OCI-LY3 (cell line): ENCODE results near the gene WWTR1.

ENCODE experiments used
- H2AFZ ChIP-seq: fragments of 200-600, 300-600 bp; shearing (Covaris generic); 2 replicates; pipeline ENCODE4 v1.6.0; 2014; ENCODE audit warnings: antibody characterized with exemption, low read depth, low read length
- H3K27ac ChIP-seq: fragments of 200-600, 300-600 bp; sonication (generic); 2 replicates; pipeline ENCODE4 v1.5.1; 2014; ENCODE audit warnings: mild to moderate bottlenecking, low read length, moderate library complexity, mixed read lengths
- H3K27me3 ChIP-seq: fragments of 200-600, 300-600 bp; sonication (generic); 2 replicates; pipeline ENCODE4 v1.6.1; 2014; ENCODE audit warnings: low read depth, low read length, mixed read lengths
- H3K36me3 ChIP-seq: fragments of 200-600, 300-600 bp; sonication (generic); replicated peaks from 2 replicates; pipeline ENCODE3; 2014; ENCODE audit warnings: low read depth, low read length, mixed read lengths
- H3K4me1 ChIP-seq: fragments of 300-600, 200-600 bp; sonication (generic); 2 replicates; pipeline ENCODE4 v1.6.1; 2014; ENCODE audit warnings: low read length, mixed read lengths
- H3K4me2 ChIP-seq: fragments of 200-600, 300-600 bp; sonication (generic); 2 replicates; pipeline ENCODE4 v1.6.1; 2014; ENCODE audit warnings: low read length, mixed read lengths
- H3K4me3 ChIP-seq: fragments of 300-600, 200-600 bp; sonication (generic); 2 replicates; pipeline ENCODE4 v1.5.1; 2014; ENCODE audit warnings: antibody characterized with exemption, mild to moderate bottlenecking, low read length, moderate library complexity
- H3K79me2 ChIP-seq: fragments of 300-600, 200-600 bp; shearing (Covaris generic); 2 replicates; pipeline ENCODE4 v1.6.1; 2014; ENCODE audit warnings: mild to moderate bottlenecking, low read length, mixed read lengths
- H3K9ac ChIP-seq: fragments of 300-600, 200-600 bp; shearing (Covaris generic); 2 replicates; pipeline ENCODE4 v1.6.0; 2014; ENCODE audit warnings: mild to moderate bottlenecking, low read length, moderate library complexity
- H3K9me3 ChIP-seq: fragments of 200-600, 300-600 bp; shearing (Covaris generic); 2 replicates; pipeline ENCODE4 v1.6.1; 2014; ENCODE audit warnings: low read length, mixed read lengths; ENCODE audit not compliant: insufficient read depth
- H4K20me1 ChIP-seq: fragments of 200-600, 300-600 bp; sonication (generic); 2 replicates; pipeline ENCODE4 v1.6.1; 2016; ENCODE audit warnings: low read length, mixed read lengths; ENCODE audit not compliant: insufficient read depth
- CTCF ChIP-seq: fragments of 200-600, 300-600 bp; sonication (generic); IDR thresholded peaks from 2 replicates; pipeline ENCODE4 v1.5.1; 2014; ENCODE audit warnings: antibody characterized with exemption, low read length, low read depth
- EZH2phosphoT487 ChIP-seq: fragments of 200-600 bp; shearing (Covaris generic); IDR thresholded peaks from 2 replicates; pipeline ENCODE4 v1.6.1; 2018; ENCODE audit warnings: antibody characterized with exemption, mixed run types, low read depth

WWTR1 gene

GRCh38 chr3:149560001-149560400 lies 97.8 kb downstream of the WWTR1 start:
- Histone ChIP-seq H3K4me1 (no peaks in the 10 kb centered on the region), H3K9me3 (no peaks in the 10 kb centered on the region), H3K36me3 (no peaks in the 10 kb centered on the region), H3K79me2 (no peaks in the 10 kb centered on the region), H4K20me1 (no peaks in the 10 kb centered on the region), H3K4me2 (no peak overlapping the region), H3K9ac (no peak overlapping the region), H3K4me3 (no peak overlapping the region), H3K27me3 (no peaks in the 10 kb centered on the region), H3K27ac (no peak overlapping the region), H2AFZ (no peak overlapping the region)
- TF ChIP-seq EZH2phosphoT487 (no peak), CTCF (no peak)

- Histone ChIP-seq H3K79me2 (no peaks in the 10 kb centered on the region), H3K4me2 (no peak overlapping the region), H3K9me3 (no peaks in the 10 kb centered on the region), H3K27ac (no peak overlapping the region), H4K20me1 (no peaks in the 10 kb centered on the region), H3K4me1 (no peaks in the 10 kb centered on the region), H3K4me3 (no peak overlapping the region), H2AFZ (no peak overlapping the region), H3K9ac (no peak overlapping the region), H3K27me3 (no peaks in the 10 kb centered on the region), H3K36me3 (no peaks in the 10 kb centered on the region)
- TF ChIP-seq EZH2phosphoT487 (no peak), CTCF (no peak)
Measured at GRCh38 chr3:149559525-149559924, 98.3 kb downstream of the WWTR1 start.

GRCh38 chr3:149555927-149556326 lies 101.9 kb downstream of the WWTR1 start:
- no peaks in the 10 kb centered on the region for H3K9me3 ChIP-seq
- no peaks in the 10 kb centered on the region for H4K20me1 ChIP-seq
- no peaks in the 10 kb centered on the region for H3K79me2 ChIP-seq
- TF ChIP-seq CTCF (no peak), EZH2phosphoT487 (no peak)
- no peaks in the 10 kb centered on the region for H3K4me1 ChIP-seq
- peaks cover 11% of the 10 kb centered on the region; the same call in 1 of the 2 replicates for H3K27me3 ChIP-seq
- H3K27ac ChIP-seq, result no peak overlapping the region
- no peak overlapping the region for H2AFZ ChIP-seq
- no peak overlapping the region for H3K4me2 ChIP-seq
- H3K36me3 ChIP-seq, result no peaks in the 10 kb centered on the region
- no peak overlapping the region for H3K9ac ChIP-seq
- H3K4me3 ChIP-seq, result no peak overlapping the region

- TF ChIP-seq CTCF, result no peak
- no peak for TF ChIP-seq EZH2phosphoT487
- Histone ChIP-seq H3K4me1 (no peaks in the 10 kb centered on the region), H3K27me3 (peaks cover 11% of the 10 kb centered on the region; the same call in 1 of the 2 replicates), H3K27ac (no peak overlapping the region), H3K9me3 (no peaks in the 10 kb centered on the region), H3K36me3 (no peaks in the 10 kb centered on the region), H3K79me2 (no peaks in the 10 kb centered on the region), H3K4me2 (no peak overlapping the region), H3K4me3 (no peak overlapping the region), H3K9ac (no peak overlapping the region), H4K20me1 (no peaks in the 10 kb centered on the region), H2AFZ (no peak overlapping the region)
Measured at GRCh38 chr3:149554826-149555225, 103.0 kb downstream of the WWTR1 start.
